GM19452 (cell line): ENCODE data around the gene KDM4F.
A peak's percentile ranks its signal among the peaks of the same experiment; 100 is the strongest.
"Not testable (repeated sequence)": the region's sequence is repeated elsewhere in the genome, so short reads cannot be mapped to it uniquely, and the experiment has no call there.

Source experiments
- ATAC-seq: cut with Tn5 transposase; IDR thresholded peaks from one replicate; pipeline ENCODE4 v1.9.1; 2021; ENCODE audit not compliant: unreplicated experiment

The KDM4F gene

DNA sequence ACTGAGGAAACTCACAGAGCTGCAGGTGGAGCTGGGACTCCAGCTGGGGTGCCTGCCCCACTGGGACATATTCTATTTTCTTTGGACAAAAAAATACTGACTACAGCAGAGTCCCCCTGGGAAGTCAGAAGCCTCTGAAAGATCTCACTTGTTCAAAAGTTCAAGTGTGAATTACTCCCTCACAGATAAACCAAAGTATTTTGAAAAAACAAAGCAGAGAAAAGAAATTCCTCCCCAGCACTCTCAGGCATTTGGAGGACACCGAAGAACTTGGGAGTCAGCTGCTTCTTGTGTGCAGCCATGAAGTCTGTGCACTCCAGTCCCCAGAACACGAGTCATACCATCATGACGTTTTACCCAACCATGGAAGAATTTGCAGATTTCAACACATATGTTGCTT, at the start of gene KDM4F:
Gene KDM4F (plus strand): TSS at position 301 of the 400 bp plus-strand sequence.
- not testable (repeated sequence) for ATAC-seq

GRCh38 chr11:95003716-95004115, 45.5 kb upstream of the KDM4F start:
- ATAC-seq: no peak

DNA sequence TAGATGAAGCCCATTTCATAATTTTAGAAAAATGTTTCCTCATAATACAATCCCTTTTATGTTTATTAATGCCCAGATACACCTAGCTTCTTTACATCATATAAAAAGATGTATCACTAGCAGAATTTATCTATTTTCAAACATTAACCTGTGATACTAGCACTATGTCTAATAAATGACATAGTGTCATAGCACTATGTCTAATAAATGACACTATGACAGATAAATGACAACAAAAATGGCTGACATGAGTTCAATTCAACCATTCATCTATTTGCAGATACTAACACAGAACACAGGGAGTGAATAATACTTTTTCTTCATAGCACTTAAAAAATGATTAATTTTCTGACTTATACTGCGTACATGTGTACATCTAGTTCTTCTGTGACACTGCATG, 43.6 kb upstream of the KDM4F start:
- no peak for ATAC-seq

DNA sequence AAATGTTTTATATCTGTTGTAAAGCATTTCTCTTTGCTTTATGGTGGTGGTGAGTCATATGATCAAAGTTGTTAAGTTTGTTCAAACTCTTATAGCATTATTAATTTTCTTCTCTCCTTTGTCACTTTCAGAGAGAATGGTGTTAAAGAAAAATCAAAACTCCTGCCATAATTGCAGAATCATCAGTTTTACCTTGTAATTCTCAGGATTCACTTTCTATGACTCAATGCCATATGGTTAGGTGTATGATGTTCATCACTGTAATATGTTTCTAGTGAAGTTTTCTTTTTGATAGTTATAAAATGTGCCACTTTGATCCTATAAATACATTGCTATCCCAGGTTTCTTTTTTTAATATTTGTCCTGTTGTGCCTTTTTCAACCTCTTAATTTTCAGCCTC, 37.8 kb upstream of the KDM4F start:
- ATAC-seq: no peak

- ATAC-seq: no peak
These were observed 34.9 kb upstream of the KDM4F start for GRCh38 chr11:95014184-95014821.

GRCh38 chr11:95016139-95016538, 33.1 kb upstream of the KDM4F start:
- ATAC-seq: no peak

- not testable (repeated sequence) for ATAC-seq
These were observed 27.8 kb upstream of the KDM4F start for GRCh38 chr11:95021468-95021867.

GRCh38 chr11:95024958-95025357, 24.3 kb upstream of the KDM4F start, which contains the start of gene KDM4E:
TSS of gene KDM4E (plus strand) at chr11:95025258. CDS start at chr11:95025558, 300 bp downstream.
- ATAC-seq: no peak

GRCh38 chr11:95025594-95025993, 23.6 kb upstream of the KDM4F start:
- not testable (repeated sequence) for ATAC-seq

DNA sequence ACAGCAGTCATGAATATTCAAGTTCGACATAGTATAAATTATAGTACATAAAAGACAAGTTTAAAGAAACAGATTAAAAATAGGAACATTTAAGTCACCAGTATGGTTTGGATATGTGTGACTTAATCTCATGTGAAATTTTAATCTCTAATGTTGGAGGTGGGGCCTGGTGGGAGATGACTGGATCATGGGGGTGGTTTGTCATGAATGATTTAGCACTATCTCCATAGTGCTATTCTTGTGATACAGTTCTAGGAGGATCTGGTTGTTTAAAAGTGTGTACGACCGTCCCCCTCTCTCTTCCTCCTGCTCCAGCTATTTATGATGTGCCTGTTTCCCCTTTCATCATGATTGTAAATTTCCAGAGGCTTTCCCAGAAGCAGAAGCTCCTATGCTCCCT, 20.9 kb upstream of the KDM4F start:
- ATAC-seq: no peak

DNA sequence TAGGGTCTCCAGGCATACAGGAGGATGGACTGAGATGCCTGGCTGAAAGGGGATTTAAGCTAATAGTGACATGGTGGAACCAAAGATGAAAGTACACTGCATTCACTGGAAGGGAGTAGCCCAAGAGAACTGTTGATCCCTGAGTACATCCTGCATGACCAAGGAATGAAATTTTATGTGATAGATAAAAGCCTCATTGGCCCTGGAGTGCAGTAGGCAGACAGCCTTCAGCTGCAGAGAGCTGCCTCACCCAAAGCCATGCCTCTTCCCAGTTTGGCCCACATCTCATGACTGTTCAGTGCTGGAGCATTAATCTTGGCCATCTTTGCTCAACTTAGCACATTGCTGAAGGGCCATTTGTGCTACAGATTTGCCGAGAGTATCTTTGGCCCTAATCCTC, 16.2 kb upstream of the KDM4F start:
- no peak for ATAC-seq

GRCh38 chr11:95035316-95035715, 13.9 kb upstream of the KDM4F start:
- ATAC-seq: no peak

DNA sequence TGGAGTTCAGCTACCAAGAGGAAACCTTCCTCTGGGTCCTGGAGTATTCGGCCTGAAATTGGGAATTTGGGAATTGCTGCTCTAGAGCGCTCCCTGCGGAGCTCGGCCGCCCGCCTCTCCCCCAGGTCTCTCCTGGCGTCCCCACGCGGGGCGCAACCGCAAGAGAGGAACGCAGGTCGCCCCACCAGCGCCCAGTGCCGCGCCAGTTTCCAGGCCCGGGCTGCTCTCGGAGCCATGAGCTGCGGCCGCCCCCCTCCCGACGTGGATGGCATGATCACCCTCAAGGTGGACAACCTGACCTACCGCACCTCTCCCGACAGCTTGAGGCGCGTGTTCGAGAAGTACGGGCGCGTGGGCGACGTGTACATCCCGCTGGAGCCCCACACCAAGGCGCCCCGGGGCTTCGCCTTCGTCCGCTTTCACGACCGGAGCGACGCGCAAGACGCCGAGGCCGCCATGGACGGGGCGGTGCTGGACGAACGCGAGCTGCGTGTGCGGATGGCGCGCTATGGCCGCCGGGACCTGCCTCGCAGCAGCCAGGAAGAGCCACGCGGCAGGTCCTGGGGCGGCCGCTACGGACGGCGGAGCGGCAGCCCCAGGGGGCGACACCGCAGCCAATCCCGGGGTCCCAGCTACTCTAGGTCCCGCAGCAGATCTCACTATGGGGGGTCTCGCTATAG, 11.7 kb upstream of the KDM4F start:
- ATAC-seq: not testable (repeated sequence)

DNA sequence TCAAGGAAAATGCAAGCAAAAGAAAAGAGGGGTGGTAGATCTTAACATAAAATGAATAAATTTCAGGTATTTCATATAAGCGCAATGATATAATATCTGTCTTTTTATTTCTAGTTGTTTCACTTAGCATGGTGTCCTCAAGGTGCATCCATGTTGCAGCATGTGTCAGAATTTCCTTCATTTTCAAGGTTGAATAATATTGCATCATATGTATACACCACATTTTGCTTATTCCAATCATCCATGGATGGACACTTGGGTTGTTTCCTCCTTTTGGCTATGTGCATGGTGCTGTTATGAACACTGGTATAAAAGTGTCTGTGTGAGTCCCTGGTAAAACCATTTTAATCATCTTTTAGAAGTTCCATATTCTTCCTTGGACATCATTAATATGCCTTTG, 7.0 kb upstream of the KDM4F start:
- ATAC-seq: no peak

DNA sequence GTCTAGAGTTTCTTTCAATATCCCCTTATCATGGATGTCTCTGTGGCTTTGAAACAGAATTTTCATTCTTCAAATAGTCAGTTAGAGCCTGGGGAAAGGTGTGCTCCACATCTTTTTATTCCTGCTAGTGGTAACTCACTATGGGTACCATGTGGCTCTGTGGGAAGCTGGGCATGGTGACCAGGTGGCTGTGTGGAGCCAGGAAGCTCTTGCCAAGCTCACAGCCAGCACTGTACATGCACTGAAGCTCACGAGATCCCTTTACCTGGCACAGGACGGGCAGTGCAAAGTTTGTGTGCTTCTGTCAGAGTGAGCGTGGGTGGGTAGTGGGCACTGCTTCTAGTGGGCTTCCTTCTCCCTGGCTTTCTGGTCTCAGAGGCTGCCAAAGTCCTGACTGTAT, 6.3 kb upstream of the KDM4F start:
- ATAC-seq: no peak

DNA sequence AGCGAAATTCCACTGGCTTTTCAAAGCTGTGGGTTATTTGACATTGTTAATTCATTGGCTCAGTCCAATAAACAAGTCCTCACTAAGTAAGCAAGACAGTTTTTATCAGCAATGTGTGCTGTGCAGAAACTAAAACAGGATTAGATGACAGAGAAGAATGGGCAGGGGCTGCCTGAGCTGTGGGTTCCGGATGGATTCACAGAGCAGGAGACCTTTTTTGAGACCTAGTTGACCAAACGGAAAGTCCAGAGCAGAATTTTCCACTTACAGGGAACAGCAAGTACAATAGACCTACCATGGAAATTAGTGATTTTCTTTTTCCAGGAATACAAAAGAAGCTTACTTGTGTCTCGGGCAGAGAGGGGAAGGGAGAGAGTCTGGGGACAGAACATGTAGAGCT, 5.2 kb upstream of the KDM4F start:
- ATAC-seq: no peak

GRCh38 chr11:95045812-95046211, 3.4 kb upstream of the KDM4F start:
- no peak for ATAC-seq

GRCh38 chr11:95050595-95051202, 1.5 kb downstream of the KDM4F start:
- no peak for ATAC-seq

GRCh38 chr11:95054356-95054755, 5.1 kb downstream of the KDM4F start:
- no peak for ATAC-seq

DNA sequence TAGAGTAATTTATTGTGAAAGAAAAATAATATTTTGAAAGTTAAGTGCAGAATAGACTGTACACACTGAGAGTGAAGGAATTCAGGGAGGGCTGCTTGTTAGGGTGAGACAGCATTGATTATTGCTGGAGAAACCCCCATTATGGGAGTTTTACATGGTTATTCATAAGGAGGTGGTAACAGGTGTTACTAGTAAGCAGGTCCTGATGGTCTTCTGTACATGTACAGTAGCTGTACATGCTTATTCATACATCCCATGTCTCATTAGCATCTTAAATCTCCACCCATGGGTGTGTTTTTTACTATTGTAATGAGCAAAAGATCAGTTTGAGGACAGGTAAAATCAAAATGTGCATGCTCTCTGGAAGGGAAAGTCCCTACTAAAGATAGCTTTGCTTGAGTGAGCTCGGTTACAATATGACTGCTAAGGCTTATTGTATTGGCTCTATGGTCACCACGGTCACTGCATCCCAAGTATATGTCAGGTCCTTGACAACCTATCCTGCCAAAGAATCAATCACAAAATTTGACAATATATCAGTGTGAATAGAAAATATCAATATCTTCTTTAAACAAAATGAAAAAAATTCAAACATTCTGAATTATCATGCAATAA, 6.2 kb downstream of the KDM4F start:
- peak; percentile 93 for ATAC-seq

DNA sequence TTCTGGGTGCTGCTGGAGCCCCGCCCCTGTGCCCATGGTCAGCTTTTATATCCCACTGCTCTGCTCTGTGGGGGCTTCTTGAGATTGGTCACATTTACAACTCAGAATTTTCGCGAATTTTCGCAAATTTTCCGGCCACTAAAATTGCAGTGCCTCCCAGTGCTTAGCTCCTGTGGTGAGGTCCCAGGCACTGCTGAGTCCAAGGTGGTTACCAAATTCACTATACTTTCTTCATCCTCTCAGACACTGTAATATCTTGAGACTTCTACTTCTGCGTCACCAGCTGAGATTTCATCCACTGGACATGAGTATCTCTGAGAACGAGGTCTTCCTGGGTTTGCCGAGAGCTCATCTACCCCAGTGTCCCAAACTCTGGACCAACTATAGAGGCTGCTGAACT, 8.7 kb downstream of the KDM4F start:
- no peak for ATAC-seq

GRCh38 chr11:95058621-95059020, 9.4 kb downstream of the KDM4F start:
- no peak for ATAC-seq
